Lower leg skin (tissue), 3 donors: ENCODE results near the gene KIRREL2.

Experiments
- CTCF ChIP-seq, 3 donors: fragments of 450-650 bp; IDR thresholded peaks; one replicate each; pipeline ENCODE4 v1.5.1; 2016; ENCODE audit warnings: antibody characterized with exemption in 3 of 3, mild to moderate bottlenecking in 3 of 3, moderate library complexity in 2 of 3
- POLR2A ChIP-seq, 2 donors: fragments of 450-650 bp; IDR thresholded peaks; one replicate each; pipeline ENCODE4 v1.6.1; 2016 to 2017; ENCODE audit warnings: antibody characterized with exemption in 2 of 2, mild to moderate bottlenecking in 1 of 2, moderate library complexity in 1 of 2

- TF ChIP-seq CTCF (IDR thresholded peaks at IDR 0.05) (no peak), POLR2A (IDR thresholded peaks at IDR 0.05) (no peak)
These were observed 33.5 kb downstream of the KIRREL2 start for GRCh38 chr19:35890113-35890650.
